ENCODE results near the gene NPTXR.

The NPTXR gene

GRCh38 chr22:38868886-38869381 lies 25.1 kb upstream of the NPTXR start:
- Histone ChIP-seq H3K4me1 (ENCODE audit: low read length) (peaks cover 21% of the 10 kb centered on the region), H3K9me2 (replicated peaks; ENCODE audit: insufficient read depth, low read length) (no peaks in the 10 kb centered on the region), H3F3A (ENCODE audit: insufficient read depth, low read length) (peaks cover 40% of the 10 kb centered on the region), H3K9me3 (replicated peaks; ENCODE audit: insufficient read depth, low read length) (no peaks in the 10 kb centered on the region), H3K79me2 (ENCODE audit: low read length) (peaks cover 53% of the 10 kb centered on the region), H3K27me3 (replicated peaks; ENCODE audit: insufficient read depth, low read length) (no peaks in the 10 kb centered on the region), H4K20me1 (ENCODE audit: insufficient read depth, low read length) (peaks cover 20% of the 10 kb centered on the region), H3K4me3 (ENCODE audit: low read length) (no peak overlapping the region), H2AFZ (ENCODE audit: low read length) (no peak overlapping the region), H3K27ac (ENCODE audit: low read length) (no peak overlapping the region), H3K36me3 (replicated peaks; ENCODE audit: insufficient read depth, low read length) (peaks cover 10% of the 10 kb centered on the region), H3K9ac (ENCODE audit: low read length) (no peak overlapping the region), H3K4me2 (ENCODE audit: low read depth, low read length) (peak overlapping the region; percentile 8; the same call in 1 of the 2 replicates)
- peak; percentile 74 for DNase-seq
- TF ChIP-seq EZH2 (optimal IDR thresholded peaks at IDR 0.05; ENCODE audit: low read depth, low read length) (no peak), EZH2phosphoT487 (IDR thresholded peaks at IDR 0.05; ENCODE audit: low read length) (no peak), CTCF (IDR thresholded peaks at IDR 0.05; ENCODE audit: low read length) (peak; percentile 92)

GRCh38 chr22:38868286-38868721 lies 24.5 kb upstream of the NPTXR start:
- DNase-seq, result no peak
- peaks cover 15% of the 10 kb centered on the region for H3K4me1 ChIP-seq (ENCODE audit: low read length)
- H3K79me2 ChIP-seq (ENCODE audit: low read length), result peaks cover 53% of the 10 kb centered on the region

GRCh38 chr22:38867471-38868285 lies 23.9 kb upstream of the NPTXR start:
- no peak overlapping the region for H3K27ac ChIP-seq (ENCODE audit: low read length)
- peaks cover 29% of the 10 kb centered on the region for H4K20me1 ChIP-seq (ENCODE audit: insufficient read depth, low read length)
- peaks cover 53% of the 10 kb centered on the region for H3K79me2 ChIP-seq (ENCODE audit: low read length)
- no peak overlapping the region for H2AFZ ChIP-seq (ENCODE audit: low read length)
- peaks cover 10% of the 10 kb centered on the region for H3K36me3 ChIP-seq (replicated peaks; ENCODE audit: insufficient read depth, low read length)
- H3F3A ChIP-seq (ENCODE audit: insufficient read depth, low read length), result peaks cover 37% of the 10 kb centered on the region
- H3K4me2 ChIP-seq (ENCODE audit: low read depth, low read length), result no peak overlapping the region
- no peaks in the 10 kb centered on the region for H3K9me3 ChIP-seq (replicated peaks; ENCODE audit: insufficient read depth, low read length)
- no peak overlapping the region for H3K9ac ChIP-seq (ENCODE audit: low read length)
- H3K9me2 ChIP-seq (replicated peaks; ENCODE audit: insufficient read depth, low read length), result no peaks in the 10 kb centered on the region
- no peaks in the 10 kb centered on the region for H3K27me3 ChIP-seq (replicated peaks; ENCODE audit: insufficient read depth, low read length)
- no peak overlapping the region for H3K4me3 ChIP-seq (ENCODE audit: low read length)
- no peak for DNase-seq
- peaks cover 12% of the 10 kb centered on the region for H3K4me1 ChIP-seq (ENCODE audit: low read length)
- no peak for TF ChIP-seq EZH2 (optimal IDR thresholded peaks at IDR 0.05; ENCODE audit: low read depth, low read length)
- no peak for TF ChIP-seq EZH2phosphoT487 (IDR thresholded peaks at IDR 0.05; ENCODE audit: low read length)
- TF ChIP-seq CTCF (IDR thresholded peaks at IDR 0.05; ENCODE audit: low read length), result no peak

More at GRCh38 chr22:38868286-38868721, 24.5 kb upstream of the NPTXR start:
- H3K27ac ChIP-seq (ENCODE audit: low read length), result no peak overlapping the region
- TF ChIP-seq EZH2phosphoT487 (IDR thresholded peaks at IDR 0.05; ENCODE audit: low read length) (no peak), EZH2 (optimal IDR thresholded peaks at IDR 0.05; ENCODE audit: low read depth, low read length) (no peak), CTCF (IDR thresholded peaks at IDR 0.05; ENCODE audit: low read length) (no peak)
- no peak overlapping the region for H3K4me3 ChIP-seq (ENCODE audit: low read length)
- H3K9me2 ChIP-seq (replicated peaks; ENCODE audit: insufficient read depth, low read length), result no peaks in the 10 kb centered on the region
- no peak overlapping the region for H3K9ac ChIP-seq (ENCODE audit: low read length)
- H3F3A ChIP-seq (ENCODE audit: insufficient read depth, low read length), result peaks cover 35% of the 10 kb centered on the region
- H3K9me3 ChIP-seq (replicated peaks; ENCODE audit: insufficient read depth, low read length), result no peaks in the 10 kb centered on the region
- no peak overlapping the region for H2AFZ ChIP-seq (ENCODE audit: low read length)
- H4K20me1 ChIP-seq (ENCODE audit: insufficient read depth, low read length), result peaks cover 23% of the 10 kb centered on the region
- no peak overlapping the region for H3K4me2 ChIP-seq (ENCODE audit: low read depth, low read length)
- peaks cover 10% of the 10 kb centered on the region for H3K36me3 ChIP-seq (replicated peaks; ENCODE audit: insufficient read depth, low read length)
- no peaks in the 10 kb centered on the region for H3K27me3 ChIP-seq (replicated peaks; ENCODE audit: insufficient read depth, low read length)
